H1 (cell line): ENCODE results near the gene GIMAP2. TPM values are rescaled to one million over a fixed set of nuclear protein-coding genes. Genes with fewer than 3 reads are reported as not detected.

Experiments
- CTCF ChIA-PET: fragments of 300-600 bp; sonication (Branson Sonifier 250); formaldehyde crosslinking; loops from one replicate; lab custom pipeline; 2021; ENCODE audit not compliant: partially characterized antibody; lab: Charles Lee
- POLR2A ChIA-PET: fragments of 300-600 bp; sonication (Branson Sonifier 250); formaldehyde crosslinking; loops from one replicate; lab custom pipeline; 2021; ENCODE audit warnings: inconsistent platforms; ENCODE audit not compliant: partially characterized antibody; lab: Charles Lee
- DNase-seq, 2 experiments: peaks; one replicate each; pipeline versions ENCODE4 v3.0.0 to v3.0.0-alpha.2; 2010 to 2022; ENCODE audit warnings: low spot score in 2 of 2, low read depth in 1 of 2, mixed read lengths in 1 of 2
- FAIRE-seq: peaks from 2 replicates; lab custom pipeline; 2011; peaks lifted over from hg19 to GRCh38; lab: Jason Lieb, UNC
- H2AFZ ChIP-seq: 2 replicates; pipeline ENCODE4 v1.8.1; 2012; ENCODE audit warnings: low read length, inconsistent platforms
- H2AK5ac ChIP-seq: 2 replicates; pipeline ENCODE4 v1.6.1; 2013; ENCODE audit warnings: low read depth, low read length
- H2BK120ac ChIP-seq: replicated peaks from 2 replicates; pipeline ENCODE3; 2013; ENCODE audit warnings: low read depth, low read length, inconsistent platforms
- H2BK12ac ChIP-seq: 2 replicates; pipeline ENCODE4 v1.6.1; 2013; ENCODE audit warnings: low read depth, low read length
- H2BK15ac ChIP-seq: 2 replicates; pipeline ENCODE4 v1.6.1; 2013; ENCODE audit warnings: low read length
- H2BK20ac ChIP-seq: 2 replicates; pipeline ENCODE4 v1.6.1; 2013; ENCODE audit warnings: low read length
- H2BK5ac ChIP-seq: 2 replicates; pipeline ENCODE4 v1.6.1; 2013; ENCODE audit warnings: low read depth, low read length
- H3K14ac ChIP-seq: 2 replicates; pipeline ENCODE4 v1.6.1; 2013; ENCODE audit warnings: inconsistent platforms; ENCODE audit not compliant: insufficient read length
- H3K18ac ChIP-seq: 2 replicates; pipeline ENCODE4 v1.6.1; 2013; ENCODE audit warnings: low read length; ENCODE audit errors: extremely low read depth
- H3K23ac ChIP-seq: 2 replicates; pipeline ENCODE4 v1.6.1; 2013; ENCODE audit warnings: inconsistent platforms; ENCODE audit not compliant: insufficient read length
- H3K23me2 ChIP-seq: 2 replicates; pipeline ENCODE4 v1.6.1; 2013; ENCODE audit warnings: low read depth, low read length
- H3K27ac ChIP-seq: 2 replicates; pipeline ENCODE4 v1.6.1; 2011; ENCODE audit warnings: low read depth, low read length, inconsistent platforms
- H3K27me3 ChIP-seq, 4 experiments: replicated peaks in 1 of 4; 1 replicate in 1 of 4; 2 replicates in 3 of 4; pipeline versions ENCODE4 v1.6.1 to v1.8.1; 2011 to 2013; ENCODE audit warnings: low read length in 3 of 4, mild to moderate bottlenecking in 3 of 4, inconsistent platforms in 2 of 4, mixed read lengths in 2 of 4, moderate library complexity in 1 of 4; ENCODE audit not compliant: control insufficient read depth in 3 of 4, insufficient read depth in 3 of 4; ENCODE audit errors: extremely low read depth in 1 of 4
- H3K36me3 ChIP-seq, 4 experiments: 2 replicates each; pipeline versions ENCODE4 v1.6.1 to v1.8.1; 2011 to 2013; ENCODE audit warnings: mild to moderate bottlenecking in 4 of 4, low read length in 3 of 4, moderate library complexity in 2 of 4, control low read depth in 1 of 4, inconsistent platforms in 1 of 4; ENCODE audit not compliant: insufficient read depth in 4 of 4, control insufficient read depth in 2 of 4
- H3K4ac ChIP-seq: replicated peaks from 2 replicates; pipeline ENCODE3; 2013; ENCODE audit warnings: low read length, low read depth, mixed read lengths, inconsistent platforms; ENCODE audit not compliant: insufficient read length
- H3K4me1 ChIP-seq, 4 experiments: replicated peaks in 1 of 4; 1 replicate in 1 of 4; 2 replicates in 3 of 4; pipeline versions ENCODE4 v1.6.1 to v1.8.1; 2011 to 2013; ENCODE audit warnings: low read length in 3 of 4, inconsistent platforms in 2 of 4, mixed read lengths in 1 of 4; ENCODE audit not compliant: insufficient read depth in 4 of 4, control insufficient read depth in 3 of 4
- H3K4me2 ChIP-seq, 2 experiments: 2 replicates each; pipeline versions ENCODE4 v1.6.1 to v1.8.1; 2011 to 2013; ENCODE audit warnings: low read depth in 2 of 2, low read length in 2 of 2, control low read depth in 1 of 2, inconsistent platforms in 1 of 2, mild to moderate bottlenecking in 1 of 2; ENCODE audit not compliant: insufficient read depth in 1 of 2
- H3K4me3 ChIP-seq, 4 experiments: fragments of 200-600, 300-600 bp in 1 of 4; sonication (generic), shearing (Covaris generic), sonication (Bioruptor Twin) in 1 of 4; 2 replicates each; pipeline versions ENCODE4 v1.5.1 to v1.8.1; 2011 to 2016; ENCODE audit warnings: low read length in 4 of 4, low read depth in 3 of 4, control low read depth in 2 of 4, inconsistent platforms in 2 of 4, mild to moderate bottlenecking in 2 of 4, mixed read lengths in 1 of 4, moderate library complexity in 1 of 4; ENCODE audit not compliant: insufficient read depth in 2 of 4; ENCODE audit errors: extremely low read depth in 1 of 4
- H3K56ac ChIP-seq: replicated peaks from 2 replicates; pipeline ENCODE3; 2013; ENCODE audit warnings: low read depth, mild to moderate bottlenecking, mixed read lengths, low read length, inconsistent platforms; ENCODE audit not compliant: insufficient read length
- H3K79me1 ChIP-seq: 2 replicates; pipeline ENCODE4 v1.6.1; 2013; ENCODE audit warnings: low read depth, low read length, control low read depth
- H3K79me2 ChIP-seq, 2 experiments: 2 replicates each; pipeline versions ENCODE4 v1.6.1 to v1.8.1; 2012 to 2013; ENCODE audit warnings: low read length in 2 of 2, mild to moderate bottlenecking in 2 of 2, inconsistent platforms in 1 of 2; ENCODE audit not compliant: insufficient read depth in 2 of 2, control insufficient read depth in 1 of 2
- H3K9ac ChIP-seq, 4 experiments: replicated peaks in 1 of 4; 1 replicate in 1 of 4; 2 replicates in 3 of 4; pipeline versions ENCODE4 v1.6.1 to v1.8.1; 2011 to 2013; ENCODE audit warnings: low read depth in 3 of 4, low read length in 3 of 4, control low read depth in 2 of 4, mild to moderate bottlenecking in 2 of 4, moderate library complexity in 2 of 4, inconsistent platforms in 1 of 4; ENCODE audit errors: extremely low read depth in 1 of 4
- H3K9me3 ChIP-seq, 2 experiments: 2 replicates each; pipeline versions ENCODE4 v1.6.1 to v1.8.1; 2012 to 2013; ENCODE audit warnings: mild to moderate bottlenecking in 2 of 2, moderate library complexity in 2 of 2, control low read depth in 1 of 2, inconsistent platforms in 1 of 2, low read depth in 1 of 2, low read length in 1 of 2, mixed read lengths in 1 of 2; ENCODE audit not compliant: insufficient read depth in 2 of 2
- H4K20me1 ChIP-seq, 2 experiments: replicated peaks in 1 of 2; 2 replicates each; pipeline versions ENCODE3 to v1.8.1; 2011 to 2013; ENCODE audit warnings: inconsistent platforms in 2 of 2, low read length in 2 of 2, mild to moderate bottlenecking in 1 of 2; ENCODE audit not compliant: insufficient read depth in 2 of 2, control insufficient read depth in 1 of 2
- H4K5ac ChIP-seq: 2 replicates; pipeline ENCODE4 v1.6.1; 2013; ENCODE audit warnings: low read length, low read depth, mixed read lengths, inconsistent platforms; ENCODE audit not compliant: insufficient read length
- H4K8ac ChIP-seq: 2 replicates; pipeline ENCODE4 v1.8.0; 2013; ENCODE audit warnings: mild to moderate bottlenecking, moderate library complexity, low read length, inconsistent platforms; ENCODE audit not compliant: insufficient read depth; ENCODE audit errors: extremely low read depth
- H4K91ac ChIP-seq: replicated peaks from 2 replicates; pipeline ENCODE3; 2013; ENCODE audit warnings: low read length, mixed read lengths, inconsistent platforms; ENCODE audit not compliant: insufficient read length
- CBX8 ChIP-seq: fragments of 300-800, 300-1000 bp; sonication (generic); IDR thresholded peaks from 2 replicates; pipeline ENCODE4 v1.7.1; 2016; ENCODE audit warnings: low read depth, low read length, borderline replicate concordance
- EGR1 ChIP-seq: IDR thresholded peaks from 2 replicates; pipeline ENCODE4 v1.6.1; 2011; ENCODE audit warnings: low read depth, low read length, borderline replicate concordance
- JUN ChIP-seq: IDR thresholded peaks from 2 replicates; pipeline ENCODE4 v1.6.1; 2011; ENCODE audit warnings: low read depth, mild to moderate bottlenecking, improper control_type of control experiment, low read length
- KDM1A ChIP-seq: fragments of 200-600, 300-600 bp; sonication (generic); IDR thresholded peaks from 2 replicates; pipeline ENCODE4 v1.7.1; 2016; ENCODE audit warnings: mild to moderate bottlenecking, low read length, borderline replicate concordance
- KDM5A ChIP-seq: fragments of 200-600 bp; IDR thresholded peaks from 2 replicates; pipeline ENCODE4 v1.7.1; 2012; ENCODE audit warnings: mild to moderate bottlenecking, low read length, inconsistent platforms, mixed read lengths
- POU5F1 ChIP-seq: IDR thresholded peaks from 2 replicates; pipeline ENCODE4 v1.6.1; 2011; ENCODE audit warnings: low read depth, mild to moderate bottlenecking, low read length, moderate library complexity
- RFX5 ChIP-seq: IDR thresholded peaks from 2 replicates; pipeline ENCODE4 v1.6.1; 2011; ENCODE audit warnings: low read depth, low read length, improper control_type of control experiment, borderline replicate concordance
- SAP30 ChIP-seq: fragments of 300-600 bp; sonication (generic); IDR thresholded peaks from 2 replicates; pipeline ENCODE4 v1.7.1; 2012; ENCODE audit warnings: low read length, moderate library complexity, mild to moderate bottlenecking, inconsistent platforms; ENCODE audit not compliant: insufficient read depth, insufficient replicate concordance
- SIRT6 ChIP-seq: IDR thresholded peaks from one replicate; pipeline ENCODE4 v1.7.1; 2012; ENCODE audit warnings: low read length, inconsistent platforms
- TAF1 ChIP-seq: IDR thresholded peaks from 2 replicates; pipeline ENCODE4 v1.6.1; 2011; ENCODE audit warnings: mild to moderate bottlenecking, low read depth, low read length
- TAF7 ChIP-seq: optimal IDR thresholded peaks from 2 replicates; pipeline ENCODE3; 2011; ENCODE audit warnings: low read depth, mild to moderate bottlenecking, inconsistent platforms, low read length, moderate library complexity, borderline replicate concordance
- WGBS, 2 experiments: shearing (Covaris generic) in 1 of 2; methylation state at CpG; one replicate each; pipeline versions ENCODE4 v1.1.6 to v1.1.7; 2013 to 2015; ENCODE audit warnings: low lambda C conversion rate in 2 of 2, mixed read lengths in 2 of 2, inconsistent platforms in 1 of 2, low coverage in 1 of 2, missing lambda C conversion rate in 1 of 2; ENCODE audit not compliant: insufficient replicate concordance in 2 of 2, insufficient coverage in 1 of 2, insufficient read length in 1 of 2; ENCODE audit errors: extremely low coverage in 1 of 2, missing lambda C conversion rate in 1 of 2; 5-methylcytosine and 5-hydroxymethylcytosine counted together
- polyA plus RNA-seq, 7 experiments: library from polyadenylated mRNA; depleted of rRNA in 3 of 7; stranded (reverse) in 5 of 7; unstranded in 2 of 7; fragments of >200 nt in 5 of 7; fragments of 200-250 nt in 2 of 7; gene quantifications; 1 replicate in 5 of 7; 2 replicates in 1 of 7; 4 replicates in 1 of 7; pipeline versions ENCODE4 v1.2.1 to v1.2.3, GENCODE V29; 2011 to 2013; ENCODE audit warnings: missing spikeins in 2 of 7, mixed read lengths in 2 of 7
- total RNA-seq: library from RNA; stranded (reverse); fragmentation: NEBNext Ultra II Directional; extraction: Animal tissue kit (Norgen Biotek cat#: 25700); gene quantifications from 2 replicates; pipeline ENCODE4 v1.2.1, GENCODE V29; 2021
- TF ChIP-seq, protein P1 (sequence below): IDR thresholded peaks from 2 replicates; pipeline ENCODE4 v1.6.1; 2012; ENCODE audit warnings: low read length, inconsistent platforms

GIMAP2 gene
- total and polyA plus RNA-seq, 2 of the 8 experiments (the other 6 are each of a cell fraction or from before 2014, with no cell fraction given) = not detected

- no peak overlapping the region for H3K4me2 ChIP-seq
- peaks cover 0 to 15% of the 10 kb centered on the region in 2 experiments; a peak in 2 of 4 replicates for H3K9me3 ChIP-seq
- H4K5ac ChIP-seq = no peak overlapping the region
- no peak overlapping the region for H2BK120ac ChIP-seq
- no peak overlapping the region for H2BK12ac ChIP-seq
- no peak overlapping the region for H3K4me3 ChIP-seq
- no peak overlapping the region for H2AK5ac ChIP-seq
- H4K20me1 ChIP-seq = peaks cover 10 to 36% of the 10 kb centered on the region in 2 experiments
- peaks cover 0 to 5% (median 0%) of the 10 kb centered on the region in 4 experiments; a peak in 1 of 8 replicates for H3K36me3 ChIP-seq
- H2BK5ac ChIP-seq = no peak overlapping the region
- H3K18ac ChIP-seq = no peak overlapping the region
- H2AFZ ChIP-seq = no peak overlapping the region
- CTCF ChIA-PET = no interaction called here
- H4K91ac ChIP-seq = no peak overlapping the region
- no peak overlapping the region for H3K27ac ChIP-seq
- no peak overlapping the region for H3K56ac ChIP-seq
- POLR2A ChIA-PET = no interaction called here
- H2BK15ac ChIP-seq = no peak overlapping the region
- H3K9ac ChIP-seq = no peak overlapping the region
- H2BK20ac ChIP-seq = no peak overlapping the region
- 85% methylated on average over 4 of the region's 4 CpGs; no CpG with 5 or more reads in 1 of the 2 experiments for WGBS, 2 experiments
- no peak for FAIRE-seq
- peaks cover 89 to 97% (median 97%) of the 10 kb centered on the region in 4 experiments for H3K27me3 ChIP-seq
- H4K8ac ChIP-seq = no peak overlapping the region
- H3K23ac ChIP-seq = no peak overlapping the region
- DNase-seq = no peak
- no peaks in the 10 kb centered on the region for H3K79me2 ChIP-seq
- H3K14ac ChIP-seq = no peak overlapping the region
- H3K23me2 ChIP-seq = no peaks in the 10 kb centered on the region
- peaks cover 0 to 2% (median 0%) of the 10 kb centered on the region in 4 experiments; a peak in 1 of 7 replicates for H3K4me1 ChIP-seq
- H3K79me1 ChIP-seq = no peaks in the 10 kb centered on the region
- no peak overlapping the region for H3K4ac ChIP-seq
- no peak for TF ChIP-seq KDM5A
- TF ChIP-seq CBX8 = no peak
- TF ChIP-seq POU5F1 = no peak
- TF ChIP-seq, protein P1, sequence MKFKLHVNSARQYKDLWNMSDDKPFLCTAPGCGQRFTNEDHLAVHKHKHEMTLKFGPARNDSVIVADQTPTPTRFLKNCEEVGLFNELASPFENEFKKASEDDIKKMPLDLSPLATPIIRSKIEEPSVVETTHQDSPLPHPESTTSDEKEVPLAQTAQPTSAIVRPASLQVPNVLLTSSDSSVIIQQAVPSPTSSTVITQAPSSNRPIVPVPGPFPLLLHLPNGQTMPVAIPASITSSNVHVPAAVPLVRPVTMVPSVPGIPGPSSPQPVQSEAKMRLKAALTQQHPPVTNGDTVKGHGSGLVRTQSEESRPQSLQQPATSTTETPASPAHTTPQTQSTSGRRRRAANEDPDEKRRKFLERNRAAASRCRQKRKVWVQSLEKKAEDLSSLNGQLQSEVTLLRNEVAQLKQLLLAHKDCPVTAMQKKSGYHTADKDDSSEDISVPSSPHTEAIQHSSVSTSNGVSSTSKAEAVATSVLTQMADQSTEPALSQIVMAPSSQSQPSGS = no peak
- TF ChIP-seq EGR1 = no peak
- TF ChIP-seq TAF7 = no peak
- no peak for TF ChIP-seq RFX5
- no peak for TF ChIP-seq JUN
- no peak for TF ChIP-seq TAF1
- TF ChIP-seq SIRT6 = no peak
- TF ChIP-seq SAP30 = no peak
- no peak for TF ChIP-seq KDM1A
Observed at GRCh38 chr7:150736864-150737263, 51.4 kb downstream of the GIMAP2 start.
